HepG2 (cell line): Measurements from ENCODE around the gene PCLO. TPM values are rescaled to one million over a fixed set of nuclear protein-coding genes. Genes with fewer than 3 reads are reported as not detected.
A peak's percentile ranks its signal among the peaks of the same experiment; 100 is the strongest.

Experiments used
- HOXA9 ChIP-seq: sonication (generic); formaldehyde crosslinking; IDR thresholded peaks from 2 replicates; pipeline ENCODE4 v1.8.1; 2022; ENCODE audit warnings: missing genetic modification reagents, mild to moderate bottlenecking, moderate library complexity, borderline replicate concordance
- KDM3A ChIP-seq: IDR thresholded peaks from 2 replicates; pipeline ENCODE4 v1.6.1; 2018; ENCODE audit warnings: low read depth, missing compliant biosample characterization
- NR0B2 ChIP-seq: sonication (generic); formaldehyde crosslinking; IDR thresholded peaks from 2 replicates; pipeline ENCODE4 v1.4.0; 2020; ENCODE audit warnings: mild to moderate bottlenecking, missing genetic modification reagents
- POGK ChIP-seq: sonication (generic); formaldehyde crosslinking; conservative IDR thresholded peaks from 2 replicates; pipeline ENCODE4 v1.8.0; 2022; ENCODE audit warnings: mild to moderate bottlenecking, moderate library complexity, missing genetic modification reagents
- SALL1 ChIP-seq: sonication (generic); formaldehyde crosslinking; IDR thresholded peaks from 2 replicates; pipeline ENCODE4 v1.8.0; 2022; ENCODE audit warnings: mild to moderate bottlenecking, missing genetic modification reagents
- SAP130 ChIP-seq: IDR thresholded peaks from 2 replicates; pipeline ENCODE4 v1.6.1; 2016; ENCODE audit warnings: low read depth
- SP4 ChIP-seq: sonication (generic); formaldehyde crosslinking; IDR thresholded peaks from 2 replicates; pipeline ENCODE4 v1.8.1; 2023; ENCODE audit warnings: mild to moderate bottlenecking, missing genetic modification reagents
- TOPORS ChIP-seq: sonication (generic); formaldehyde crosslinking; IDR thresholded peaks from 2 replicates; pipeline ENCODE4 v1.8.0; 2023; ENCODE audit warnings: mild to moderate bottlenecking, missing genetic modification reagents
- ZBTB46 ChIP-seq: sonication (generic); formaldehyde crosslinking; IDR thresholded peaks from 2 replicates; pipeline ENCODE4 v1.4.0; 2020; ENCODE audit warnings: mild to moderate bottlenecking, missing genetic modification reagents, borderline replicate concordance
- ZFP82 ChIP-seq: sonication (generic); formaldehyde crosslinking; IDR thresholded peaks from 2 replicates; pipeline ENCODE4 v1.5.1; 2020; ENCODE audit warnings: mild to moderate bottlenecking, missing genetic modification reagents, borderline replicate concordance
- ZNF350 ChIP-seq: sonication (generic); formaldehyde crosslinking; IDR thresholded peaks from 2 replicates; pipeline ENCODE4 v1.4.0; 2020; ENCODE audit warnings: mild to moderate bottlenecking, low read depth, missing genetic modification reagents, borderline replicate concordance
- ZNF709 ChIP-seq: sonication (generic); formaldehyde crosslinking; IDR thresholded peaks from 2 replicates; pipeline ENCODE4 v1.5.0; 2020; ENCODE audit warnings: mild to moderate bottlenecking, missing genetic modification reagents
- ZNF747 ChIP-seq: sonication (generic); formaldehyde crosslinking; IDR thresholded peaks from 2 replicates; pipeline ENCODE4 v1.8.1; 2023; ENCODE audit warnings: missing genetic modification reagents, mild to moderate bottlenecking, borderline replicate concordance
- ZNF784 ChIP-seq: sonication (generic); formaldehyde crosslinking; IDR thresholded peaks from 2 replicates; pipeline ENCODE4 v1.5.1; 2020; ENCODE audit warnings: missing genetic modification reagents, mild to moderate bottlenecking, borderline replicate concordance
- polyA plus RNA-seq, 8 experiments: library from polyadenylated mRNA; depleted of rRNA in 3 of 8; stranded (reverse) in 7 of 8; unstranded in 1 of 8; fragments of >200 nt; fragmentation: Illumina TruSeq in 4 of 8; extraction: Trizol in 4 of 8; gene quantifications; 2 replicates each; pipeline versions ENCODE4 v1.2.1 to v1.2.3, GENCODE V29; 2011 to 2016; ENCODE audit warnings: low read depth in 4 of 8, missing spikeins in 1 of 8, mixed read lengths in 1 of 8; ENCODE audit not compliant: insufficient read depth in 1 of 8
- total RNA-seq, 5 experiments: library from RNA; depleted of rRNA; stranded (reverse); fragments of >200 nt; fragmentation: Illumina TruSeq; extraction: Trizol; gene quantifications; 2 replicates each; pipeline ENCODE4 v1.2.3, GENCODE V29; 2016; ENCODE audit warnings: low read depth in 1 of 5
- TF ChIP-seq, protein P1 (sequence below): sonication (generic); formaldehyde crosslinking; IDR thresholded peaks from 2 replicates; pipeline ENCODE4 v1.4.0; 2020; ENCODE audit warnings: mild to moderate bottlenecking, missing genetic modification reagents, borderline replicate concordance

PCLO gene
- total and polyA plus RNA-seq, 2 of the 13 experiments (the other 11 are each of a cell fraction or from before 2014, with no cell fraction given), result 0.07 to 0.29 TPM

DNA sequence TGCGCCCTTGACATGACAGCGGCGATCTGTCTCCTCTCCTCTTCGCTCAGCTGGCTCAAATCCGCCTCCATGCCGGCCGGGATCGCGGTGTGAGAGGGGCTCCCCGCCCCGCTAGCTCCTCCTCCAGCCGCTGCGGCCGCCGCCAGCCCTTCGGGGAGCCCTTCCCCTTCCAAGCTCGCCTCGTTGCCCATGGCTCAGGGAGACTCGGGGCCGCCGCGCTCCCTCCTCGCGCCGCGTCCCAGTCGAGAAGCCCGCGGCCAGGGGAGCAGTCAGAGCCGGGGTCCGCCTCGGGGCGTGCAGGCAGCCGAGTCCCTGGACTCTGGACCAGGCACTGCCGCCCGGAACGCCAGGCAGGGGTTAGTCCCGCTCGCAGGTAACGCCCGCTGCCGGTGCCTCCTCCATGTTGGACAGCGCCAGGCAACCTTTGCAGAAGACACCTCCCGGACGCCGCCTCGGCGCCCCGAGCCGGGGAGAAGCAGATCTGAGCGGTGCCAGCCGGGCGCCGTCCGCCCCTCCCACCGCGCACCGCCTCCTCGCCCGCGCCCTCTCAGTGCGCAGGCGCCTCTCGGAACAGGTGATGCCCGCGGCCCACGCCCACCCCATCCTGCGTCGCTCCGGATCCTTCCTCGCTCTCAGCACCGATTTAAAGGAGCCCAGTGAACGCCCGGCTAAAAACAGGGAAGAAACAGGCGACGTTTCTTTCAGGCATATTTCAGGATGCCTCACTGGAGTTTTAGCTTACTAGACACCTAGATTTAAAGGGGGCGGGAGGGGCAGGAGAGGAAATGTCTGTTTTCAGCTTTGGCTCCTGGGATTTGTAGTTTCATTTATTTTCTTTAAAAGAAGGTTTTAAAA is at the start of gene PCLO (continued):
- TF ChIP-seq NR0B2 (peak; percentile 34; the same call in 1 of the 2 replicates), TOPORS (CRISPR knock-in tag) (no peak), KDM3A (CRISPR knock-in tag) (0 out of 2 replicates have a peak, but pooled peaks have one; percentile 17), SAP130 (CRISPR knock-in tag) (peak; percentile 40; the same call in 1 of the 2 replicates), SP4 (no peak), ZFP82 (no peak), ZNF784 (CRISPR knock-in tag) (peak; percentile 70; the same call in 1 of the 2 replicates), HOXA9 (CRISPR knock-in tag) (peak; percentile 55; the same call in 1 of the 2 replicates), ZBTB46 (no peak), POGK (CRISPR knock-in tag) (peak; percentile 58; the same call in 1 of the 2 replicates), ZNF350 (peak; percentile 50; the same call in 1 of the 2 replicates), ZNF709 (CRISPR knock-in tag) (no peak), ZNF747 (CRISPR knock-in tag) (0 out of 2 replicates have a peak, but pooled peaks have one; percentile 37), SALL1 (peak; percentile 72; the same call in 1 of the 2 replicates)
- TF ChIP-seq, protein P1, sequence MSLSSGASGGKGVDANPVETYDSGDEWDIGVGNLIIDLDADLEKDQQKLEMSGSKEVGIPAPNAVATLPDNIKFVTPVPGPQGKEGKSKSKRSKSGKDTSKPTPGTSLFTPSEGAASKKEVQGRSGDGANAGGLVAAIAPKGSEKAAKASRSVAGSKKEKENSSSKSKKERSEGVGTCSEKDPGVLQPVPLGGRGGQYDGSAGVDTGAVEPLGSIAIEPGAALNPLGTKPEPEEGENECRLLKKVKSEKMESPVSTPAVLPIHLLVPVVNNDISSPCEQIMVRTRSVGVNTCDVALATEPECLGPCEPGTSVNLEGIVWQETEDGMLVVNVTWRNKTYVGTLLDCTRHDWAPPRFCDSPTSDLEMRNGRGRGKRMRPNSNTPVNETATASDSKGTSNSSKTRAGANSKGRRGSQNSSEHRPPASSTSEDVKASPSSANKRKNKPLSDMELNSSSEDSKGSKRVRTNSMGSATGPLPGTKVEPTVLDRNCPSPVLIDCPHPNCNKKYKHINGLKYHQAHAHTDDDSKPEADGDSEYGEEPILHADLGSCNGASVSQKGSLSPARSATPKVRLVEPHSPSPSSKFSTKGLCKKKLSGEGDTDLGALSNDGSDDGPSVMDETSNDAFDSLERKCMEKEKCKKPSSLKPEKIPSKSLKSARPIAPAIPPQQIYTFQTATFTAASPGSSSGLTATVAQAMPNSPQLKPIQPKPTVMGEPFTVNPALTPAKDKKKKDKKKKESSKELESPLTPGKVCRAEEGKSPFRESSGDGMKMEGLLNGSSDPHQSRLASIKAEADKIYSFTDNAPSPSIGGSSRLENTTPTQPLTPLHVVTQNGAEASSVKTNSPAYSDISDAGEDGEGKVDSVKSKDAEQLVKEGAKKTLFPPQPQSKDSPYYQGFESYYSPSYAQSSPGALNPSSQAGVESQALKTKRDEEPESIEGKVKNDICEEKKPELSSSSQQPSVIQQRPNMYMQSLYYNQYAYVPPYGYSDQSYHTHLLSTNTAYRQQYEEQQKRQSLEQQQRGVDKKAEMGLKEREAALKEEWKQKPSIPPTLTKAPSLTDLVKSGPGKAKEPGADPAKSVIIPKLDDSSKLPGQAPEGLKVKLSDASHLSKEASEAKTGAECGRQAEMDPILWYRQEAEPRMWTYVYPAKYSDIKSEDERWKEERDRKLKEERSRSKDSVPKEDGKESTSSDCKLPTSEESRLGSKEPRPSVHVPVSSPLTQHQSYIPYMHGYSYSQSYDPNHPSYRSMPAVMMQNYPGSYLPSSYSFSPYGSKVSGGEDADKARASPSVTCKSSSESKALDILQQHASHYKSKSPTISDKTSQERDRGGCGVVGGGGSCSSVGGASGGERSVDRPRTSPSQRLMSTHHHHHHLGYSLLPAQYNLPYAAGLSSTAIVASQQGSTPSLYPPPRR (CRISPR knock-in tag), result no peak
